Right atrium auricular region (tissue), 2 donors: ENCODE data around the gene BCAP31. TPM values are rescaled to one million over a fixed set of nuclear protein-coding genes. Genes with fewer than 3 reads are reported as not detected.

Experiments used
- DNase-seq: peaks from one replicate; pipeline ENCODE4 v3.0.0-alpha.2; 2019; ENCODE audit warnings: low spot score
- H3K27ac ChIP-seq, 2 donors: fragments of 200-600 bp; sonication (generic); 1 replicate in 1 of 2; 2 replicates in 1 of 2; pipeline ENCODE4 v1.5.1; 2016 to 2019
- H3K27me3 ChIP-seq, 2 donors: fragments of 200-600 bp; sonication (generic); one replicate each; pipeline versions ENCODE4 v1.5.1 to v1.6.0; 2017 to 2019
- H3K36me3 ChIP-seq: fragments of 200-600 bp; sonication (generic); one replicate; pipeline ENCODE4 v1.5.1; 2016
- H3K4me1 ChIP-seq, 2 donors: fragments of 200-600 bp; sonication (generic); one replicate each; pipeline versions ENCODE4 v1.5.1 to v1.6.0; 2017 to 2019
- H3K4me3 ChIP-seq, 2 donors: fragments of 200-600 bp; sonication (generic); 1 replicate in 1 of 2; 2 replicates in 1 of 2; pipeline ENCODE4 v1.5.1; 2017 to 2019; ENCODE audit warnings: mild to moderate bottlenecking in 1 of 2, moderate library complexity in 1 of 2
- H3K9me3 ChIP-seq, 2 donors: fragments of 200-600 bp; sonication (generic); one replicate each; pipeline ENCODE4 v1.5.1; 2019
- CTCF ChIP-seq, 2 donors: fragments of 200-600 bp; sonication (generic); IDR thresholded peaks; one replicate each; pipeline ENCODE4 v1.5.1; 2019; ENCODE audit warnings: antibody characterized with exemption in 2 of 2
- total RNA-seq, 2 donors: library from RNA; depleted of rRNA; stranded (reverse); fragments of >200 nt; gene quantifications; one replicate each; pipeline ENCODE4 v1.1.0, GENCODE V29; 2016

BCAP31 gene
- total RNA-seq, 2 donors from 2014 or later, result 86.3 to 109 TPM

GRCh38 chrX:153770601-153771414, 46.6 kb upstream of the BCAP31 start:
- no peak for TF ChIP-seq CTCF (IDR thresholded peaks at IDR 0.05)
- Histone ChIP-seq H3K27me3 (no peaks in the 10 kb centered on the region), H3K36me3 (no peaks in the 10 kb centered on the region), H3K4me3 (no peak overlapping the region), H3K4me1 (peaks cover 0 to 3% of the 10 kb centered on the region in 2 donors), H3K27ac (no peak overlapping the region), H3K9me3 (no peaks in the 10 kb centered on the region)
- DNase-seq, result no peak

GRCh38 chrX:153769865-153770600, 45.8 kb upstream of the BCAP31 start:
- no peak for DNase-seq
- no peak for TF ChIP-seq CTCF (IDR thresholded peaks at IDR 0.05)
- Histone ChIP-seq H3K36me3 (no peaks in the 10 kb centered on the region), H3K9me3 (no peaks in the 10 kb centered on the region), H3K27ac (no peak overlapping the region), H3K27me3 (no peaks in the 10 kb centered on the region), H3K4me1 (peaks cover 0 to 11% of the 10 kb centered on the region in 2 donors), H3K4me3 (no peak overlapping the region)

GRCh38 chrX:153769158-153769864, 45.1 kb upstream of the BCAP31 start:
- H3K27me3 ChIP-seq, result no peaks in the 10 kb centered on the region
- H3K4me3 ChIP-seq, result no peak overlapping the region
- no peak overlapping the region for H3K27ac ChIP-seq
- H3K9me3 ChIP-seq, result no peaks in the 10 kb centered on the region
- no peak for TF ChIP-seq CTCF (IDR thresholded peaks at IDR 0.05)
- no peak for DNase-seq
- H3K4me1 ChIP-seq, result peaks cover 0 to 18% of the 10 kb centered on the region in 2 donors
- no peaks in the 10 kb centered on the region for H3K36me3 ChIP-seq

- no peak for DNase-seq
- H3K36me3 ChIP-seq, result no peaks in the 10 kb centered on the region
These were observed 44.3 kb upstream of the BCAP31 start for GRCh38 chrX:153768311-153769157.

More at GRCh38 chrX:153768311-153769157, 44.3 kb upstream of the BCAP31 start:
- Histone ChIP-seq H3K27me3 (no peaks in the 10 kb centered on the region), H3K27ac (no peak overlapping the region), H3K9me3 (no peaks in the 10 kb centered on the region), H3K4me1 (peaks cover 0 to 22% of the 10 kb centered on the region in 2 donors), H3K4me3 (no peak overlapping the region)
- no peak for TF ChIP-seq CTCF (IDR thresholded peaks at IDR 0.05)
